PC-3 (cell line): ENCODE measurements around the gene PRSS33. TPM values are rescaled to one million over a fixed set of nuclear protein-coding genes. Genes with fewer than 3 reads are reported as not detected.

Experiments
- ATAC-seq: fragments of 200-7000 bp; cut with Tn5 transposase; 2 replicates; pipeline ENCODE4 v1.9.1; 2020; ENCODE audit warnings: mild to moderate bottlenecking, moderate library complexity
- BruUV-seq: library from RNA; stranded (reverse); fragments of 400-500 nt; replicated peaks from 2 replicates; lab custom pipeline; 2021; lab: Mats Ljungman, UMichigan
- CTCF ChIA-PET: fragments of 300-600 bp; sonication (Branson Sonifier 250); formaldehyde crosslinking; loops from one replicate; lab custom pipeline; 2022; ENCODE audit warnings: antibody characterized with exemption; lab: Charles Lee
- POLR2A ChIA-PET: fragments of 300-600 bp; sonication (Branson Sonifier 250); formaldehyde crosslinking; loops from one replicate; lab custom pipeline; 2022; ENCODE audit warnings: antibody characterized with exemption; ENCODE audit not compliant: unreplicated experiment; lab: Charles Lee
- DNase-seq: peaks from one replicate; pipeline ENCODE4 v3.0.0-alpha.2; 2015
- H2AFZ ChIP-seq: fragments of 300-600 bp; sonication (generic); 2 replicates; pipeline ENCODE4 v1.6.0; 2016; ENCODE audit warnings: antibody characterized with exemption, low read length
- H3F3A ChIP-seq: fragments of 300-600 bp; sonication (generic); one replicate; pipeline ENCODE4 v1.6.0; 2017; ENCODE audit warnings: antibody characterized with exemption, low read length, control low read depth, mild to moderate bottlenecking; ENCODE audit not compliant: unreplicated experiment
- H3K27ac ChIP-seq: fragments of 300-600 bp; sonication (generic); 2 replicates; pipeline ENCODE4 v1.5.1; 2016; ENCODE audit warnings: mild to moderate bottlenecking, low read length
- H3K27me3 ChIP-seq: fragments of 300-600 bp; sonication (generic); 2 replicates; pipeline ENCODE4 v1.6.1; 2016; ENCODE audit warnings: low read length, mixed read lengths
- H3K36me3 ChIP-seq: fragments of 300-600 bp; sonication (generic); 2 replicates; pipeline ENCODE4 v1.6.1; 2016; ENCODE audit warnings: low read depth, mixed run types, low read length, mixed read lengths
- H3K4me1 ChIP-seq: fragments of 300-600 bp; sonication (generic); 2 replicates; pipeline ENCODE4 v1.5.1; 2016; ENCODE audit warnings: low read length; ENCODE audit not compliant: insufficient read depth
- H3K4me2 ChIP-seq: fragments of 300-600 bp; sonication (generic); 2 replicates; pipeline ENCODE4 v1.6.0; 2016; ENCODE audit warnings: low read length
- H3K4me3 ChIP-seq: fragments of 300-600 bp; sonication (generic); 2 replicates; pipeline ENCODE4 v1.5.1; 2016; ENCODE audit warnings: mild to moderate bottlenecking, low read length, mixed read lengths
- H3K79me2 ChIP-seq: fragments of 300-600 bp; sonication (generic); 2 replicates; pipeline ENCODE4 v1.6.1; 2017; ENCODE audit warnings: low read length, mixed read lengths
- H3K9ac ChIP-seq: fragments of 300-600 bp; sonication (generic); 2 replicates; pipeline ENCODE4 v1.6.0; 2016; ENCODE audit warnings: mild to moderate bottlenecking, low read length
- H3K9me2 ChIP-seq: fragments of 300-600 bp; sonication (generic); replicated peaks from 2 replicates; pipeline ENCODE4 v1.6.1; 2016; ENCODE audit warnings: mixed run types, low read length, mixed read lengths
- H3K9me3 ChIP-seq: fragments of 300-600 bp; sonication (generic); 2 replicates; pipeline ENCODE4 v1.6.1; 2016; ENCODE audit warnings: low read length, mixed read lengths
- H4K20me1 ChIP-seq: fragments of 300-600 bp; sonication (generic); 2 replicates; pipeline ENCODE4 v1.6.1; 2016; ENCODE audit warnings: low read length, mixed read lengths
- EZH2 ChIP-seq: fragments of 300-600 bp; sonication (generic); IDR thresholded peaks from one replicate; pipeline ENCODE4 v1.6.1; 2017; ENCODE audit warnings: antibody characterized with exemption, mild to moderate bottlenecking, low read length; ENCODE audit not compliant: unreplicated experiment
- EZH2phosphoT487 ChIP-seq: fragments of 300-600 bp; sonication (generic); IDR thresholded peaks from 2 replicates; pipeline ENCODE4 v1.6.1; 2018; ENCODE audit warnings: mild to moderate bottlenecking, antibody characterized with exemption, low read length, borderline replicate concordance
- intact Hi-C: fragments of 100-400 bp; cut with micrococcal nuclease; formaldehyde crosslinking; loops from 2 replicates; pipeline ENCODE4 v1.9.0; 2023
- total RNA-seq: library from RNA; depleted of rRNA; stranded (reverse); fragments of >200 nt; gene quantifications from 2 replicates; pipeline ENCODE4 v1.2.3, GENCODE V29; 2014
- TF ChIP-seq, protein P1 (sequence below): fragments of 300-600 bp; sonication (generic); conservative IDR thresholded peaks from 2 replicates; pipeline ENCODE4 v1.5.1; 2017; ENCODE audit warnings: antibody characterized with exemption, low read depth, mild to moderate bottlenecking, low read length

PRSS33 gene
- total RNA-seq, 1 experiment from 2014 or later = 0.11 TPM

DNA sequence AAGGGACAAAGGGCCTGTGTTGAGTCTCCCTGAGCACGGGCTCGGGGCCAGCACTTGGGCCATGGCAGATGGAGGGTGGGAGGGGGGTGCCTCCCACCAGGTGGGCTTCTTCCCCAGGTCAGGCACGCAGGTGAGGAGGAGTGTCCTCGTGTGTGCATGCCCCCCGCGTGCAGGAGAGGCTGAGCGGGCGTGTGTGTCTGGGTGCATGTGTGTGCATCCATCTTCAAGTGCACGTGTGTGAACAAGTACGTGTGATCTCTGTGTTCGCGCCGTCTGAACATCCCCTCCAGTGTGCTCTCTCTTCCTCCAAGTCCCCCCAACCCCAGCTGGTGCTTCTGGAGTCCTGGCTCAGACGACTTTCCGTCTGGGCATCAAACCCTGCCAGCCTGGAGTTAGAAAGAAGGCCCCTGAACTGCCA, 40.0 kb upstream of the PRSS33 start:
- H3K27me3 ChIP-seq = no peaks in the 10 kb centered on the region
- no peak overlapping the region for H2AFZ ChIP-seq
- H3K27ac ChIP-seq = no peak overlapping the region
- H3K9me2 ChIP-seq = no peaks in the 10 kb centered on the region
- CTCF ChIA-PET = no interaction called here
- H3K4me3 ChIP-seq = no peak overlapping the region
- H3K36me3 ChIP-seq = no peaks in the 10 kb centered on the region
- POLR2A ChIA-PET = no interaction called here
- no peaks in the 10 kb centered on the region for H3K79me2 ChIP-seq
- no peaks in the 10 kb centered on the region for H4K20me1 ChIP-seq
- intact Hi-C loops = loop anchor here (10.0 kb wide), 1 partner anchor 53 kb away; the partner anchor contains the start of gene ELOB
- DNase-seq (no peak), ATAC-seq (no peak)
- H3F3A ChIP-seq = no peaks in the 10 kb centered on the region
- no peak for TF ChIP-seq EZH2phosphoT487
- TF ChIP-seq, protein P1, sequence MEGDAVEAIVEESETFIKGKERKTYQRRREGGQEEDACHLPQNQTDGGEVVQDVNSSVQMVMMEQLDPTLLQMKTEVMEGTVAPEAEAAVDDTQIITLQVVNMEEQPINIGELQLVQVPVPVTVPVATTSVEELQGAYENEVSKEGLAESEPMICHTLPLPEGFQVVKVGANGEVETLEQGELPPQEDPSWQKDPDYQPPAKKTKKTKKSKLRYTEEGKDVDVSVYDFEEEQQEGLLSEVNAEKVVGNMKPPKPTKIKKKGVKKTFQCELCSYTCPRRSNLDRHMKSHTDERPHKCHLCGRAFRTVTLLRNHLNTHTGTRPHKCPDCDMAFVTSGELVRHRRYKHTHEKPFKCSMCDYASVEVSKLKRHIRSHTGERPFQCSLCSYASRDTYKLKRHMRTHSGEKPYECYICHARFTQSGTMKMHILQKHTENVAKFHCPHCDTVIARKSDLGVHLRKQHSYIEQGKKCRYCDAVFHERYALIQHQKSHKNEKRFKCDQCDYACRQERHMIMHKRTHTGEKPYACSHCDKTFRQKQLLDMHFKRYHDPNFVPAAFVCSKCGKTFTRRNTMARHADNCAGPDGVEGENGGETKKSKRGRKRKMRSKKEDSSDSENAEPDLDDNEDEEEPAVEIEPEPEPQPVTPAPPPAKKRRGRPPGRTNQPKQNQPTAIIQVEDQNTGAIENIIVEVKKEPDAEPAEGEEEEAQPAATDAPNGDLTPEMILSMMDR = no peak
- no peak for TF ChIP-seq EZH2
- H3K4me1 ChIP-seq = peaks cover 12% of the 10 kb centered on the region
- BruUV-seq = no TSS peak
- H3K9me3 ChIP-seq = no peaks in the 10 kb centered on the region
- no peak overlapping the region for H3K9ac ChIP-seq
- no peak overlapping the region for H3K4me2 ChIP-seq

DNA sequence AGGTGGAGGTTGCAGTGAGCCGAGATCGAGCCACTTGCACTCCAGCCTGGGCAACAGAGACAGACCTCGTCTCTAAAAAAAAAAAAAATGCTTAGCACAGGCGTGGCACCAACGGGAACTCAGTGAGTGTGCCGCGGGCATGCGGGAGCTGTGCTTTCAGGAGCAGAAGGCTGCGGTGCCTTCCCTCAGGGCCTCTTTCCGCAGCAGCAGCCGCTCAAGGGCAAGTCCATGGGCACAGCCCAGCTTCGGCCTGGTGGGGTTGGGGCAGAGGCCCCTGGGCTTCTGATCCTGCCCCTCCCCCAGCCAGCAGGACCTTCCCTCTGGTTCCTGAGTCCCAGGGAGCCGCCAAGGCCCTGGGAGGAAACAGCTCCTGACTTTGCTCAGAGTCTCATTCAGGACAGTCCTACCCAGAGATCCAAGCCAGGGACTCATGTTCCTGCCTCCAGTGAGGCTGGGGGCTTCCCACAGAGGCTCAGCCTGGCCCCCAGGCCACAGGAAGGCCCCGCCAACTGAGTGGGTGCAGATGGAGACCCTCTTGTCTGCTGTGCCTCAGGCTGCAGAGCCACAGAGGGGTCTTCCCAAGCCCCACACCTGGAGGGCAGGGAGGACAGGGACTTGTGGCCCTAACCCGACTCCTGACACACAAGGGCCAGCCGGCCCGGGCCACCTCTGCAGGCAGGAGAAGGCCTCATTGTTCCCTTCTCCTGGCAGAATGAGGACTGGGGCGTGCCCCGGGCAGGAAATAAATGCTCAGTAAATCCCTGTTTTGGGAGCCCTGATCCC, 39.4 kb upstream of the PRSS33 start:
- no peak overlapping the region for H2AFZ ChIP-seq
- H3K4me1 ChIP-seq = peaks cover 12% of the 10 kb centered on the region
- H3F3A ChIP-seq = no peaks in the 10 kb centered on the region
- intact Hi-C loops = loop anchor here (10.0 kb wide), 1 partner anchor 52 kb away; the partner anchor contains the start of gene ELOB
- CTCF ChIA-PET = no interaction called here
- TF ChIP-seq EZH2 (no peak), EZH2phosphoT487 (no peak)
- TF ChIP-seq, protein P1 = no peak
- H3K9me2 ChIP-seq = no peaks in the 10 kb centered on the region
- no peaks in the 10 kb centered on the region for H4K20me1 ChIP-seq
- POLR2A ChIA-PET = no interaction called here
- no peaks in the 10 kb centered on the region for H3K36me3 ChIP-seq
- ATAC-seq = no peak
- H3K27ac ChIP-seq = no peak overlapping the region
- no peaks in the 10 kb centered on the region for H3K9me3 ChIP-seq
- no peaks in the 10 kb centered on the region for H3K27me3 ChIP-seq
- H3K9ac ChIP-seq = no peak overlapping the region
- no peaks in the 10 kb centered on the region for H3K79me2 ChIP-seq
- no TSS peak for BruUV-seq
- H3K4me2 ChIP-seq = no peak overlapping the region
- no peak overlapping the region for H3K4me3 ChIP-seq
- no peak for DNase-seq

DNA sequence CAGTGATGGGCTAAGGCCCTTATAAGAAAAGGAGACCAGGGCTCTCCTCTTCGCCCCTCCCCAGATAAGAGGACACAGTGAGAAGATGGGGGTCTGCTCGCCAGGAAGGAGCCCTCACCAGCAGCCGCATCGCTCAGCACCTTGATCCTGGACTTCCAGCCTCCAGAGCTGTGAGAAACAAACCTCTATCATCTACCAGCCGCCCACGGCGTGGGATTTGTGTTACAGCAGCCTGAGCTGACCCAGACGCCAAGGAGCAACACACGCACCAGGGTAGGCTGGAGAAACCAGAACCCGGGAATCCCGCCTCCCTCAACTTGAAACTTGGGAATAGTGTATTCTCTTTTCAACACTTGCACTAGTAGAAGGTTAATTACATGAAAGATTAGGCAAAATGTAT, 38.5 kb upstream of the PRSS33 start:
- Histone ChIP-seq H3F3A (no peaks in the 10 kb centered on the region), H4K20me1 (no peaks in the 10 kb centered on the region), H3K9ac (no peak overlapping the region), H3K4me3 (no peak overlapping the region), H3K4me1 (peaks cover 12% of the 10 kb centered on the region), H3K9me2 (no peaks in the 10 kb centered on the region), H3K79me2 (no peaks in the 10 kb centered on the region), H2AFZ (no peak overlapping the region), H3K27me3 (no peaks in the 10 kb centered on the region), H3K27ac (no peak overlapping the region), H3K4me2 (no peak overlapping the region), H3K9me3 (no peaks in the 10 kb centered on the region), H3K36me3 (no peaks in the 10 kb centered on the region)
- no TSS peak for BruUV-seq
- intact Hi-C loops = loop anchor here (10.0 kb wide), 1 partner anchor 51 kb away; the partner anchor contains the start of gene ELOB
- POLR2A ChIA-PET = no interaction called here
- CTCF ChIA-PET = interaction anchor here (1.1 kb wide), 1 partner anchor 13 kb away, joined by 3 read pairs; no protein-coding TSS in a partner anchor
- TF ChIP-seq EZH2phosphoT487 (no peak), EZH2 (no peak)
- TF ChIP-seq, protein P1 = no peak
- DNase-seq = no peak
- ATAC-seq = no peak
